Epidermal melanocyte (primary cell): ENCODE results near the gene GABRR2.

Experiments
- DNase-seq: peaks from one replicate; pipeline ENCODE4 v3.0.0; 2011; ENCODE audit warnings: low spot score; ENCODE audit not compliant: insufficient read length

GABRR2 gene

DNA sequence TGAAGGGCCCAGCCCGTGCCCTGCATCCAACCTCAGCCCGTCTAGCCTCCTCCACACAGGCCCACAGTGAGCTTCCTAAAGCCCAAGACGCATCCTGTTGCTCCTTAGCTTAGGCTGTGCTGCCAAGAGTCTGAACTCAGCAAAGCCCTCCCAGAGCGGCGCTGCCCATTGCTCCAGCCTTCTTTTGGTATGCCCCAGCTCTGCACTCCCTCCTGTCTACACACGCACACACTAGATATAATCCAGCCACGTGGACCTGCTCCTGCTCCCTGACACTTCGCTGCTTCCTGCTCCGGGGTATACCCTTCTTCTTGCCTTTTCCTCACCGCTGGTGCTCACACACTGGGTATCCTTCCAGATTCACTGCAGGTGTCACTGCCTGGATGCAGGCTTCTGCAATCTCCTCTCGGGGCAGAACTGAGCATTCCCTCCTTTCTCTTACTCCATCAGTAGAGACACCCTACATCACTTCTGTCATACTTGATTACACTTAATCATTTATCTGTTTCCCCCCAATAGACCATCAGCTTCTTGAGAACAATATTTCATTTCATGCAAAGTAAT, 23.8 kb downstream of the GABRR2 start:
- no peak for DNase-seq

DNA sequence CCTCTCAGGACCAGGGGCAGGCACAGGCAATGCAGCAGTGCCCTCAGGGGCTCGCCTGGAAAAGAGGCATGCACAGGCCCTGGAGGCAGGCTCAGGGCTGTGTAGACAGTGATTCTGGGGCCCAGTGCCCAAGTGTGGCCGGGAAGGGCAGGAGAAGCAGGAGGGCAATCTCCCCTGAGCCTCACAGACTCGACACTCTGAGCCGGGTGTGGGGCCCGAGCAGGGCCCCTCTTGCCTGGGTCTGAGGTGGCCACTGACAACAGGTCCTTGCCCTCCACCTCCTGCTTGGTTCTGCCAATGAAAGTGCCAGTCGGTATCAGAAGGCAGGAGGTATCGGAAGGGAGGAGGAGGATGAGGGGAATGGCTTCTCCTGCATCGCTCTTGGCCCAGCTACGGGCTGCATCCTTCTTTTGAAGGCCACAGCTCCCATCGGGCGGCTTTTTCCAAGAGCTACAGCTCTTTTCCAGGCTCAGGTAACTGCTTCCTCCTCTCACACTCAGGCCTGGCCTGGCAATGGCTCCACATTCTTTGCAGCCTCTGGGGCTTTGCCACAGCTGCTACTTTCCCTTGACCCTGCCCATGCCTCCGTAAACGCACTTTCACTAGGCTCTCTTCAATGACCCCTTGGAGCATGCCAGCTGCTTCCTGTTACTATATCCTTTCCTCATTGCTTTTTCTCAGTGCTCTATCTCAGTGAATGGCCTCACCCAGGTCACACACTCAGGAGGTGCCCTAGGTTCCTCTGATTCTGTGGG, 24.5 kb downstream of the GABRR2 start:
- DNase-seq, result no peak

DNA sequence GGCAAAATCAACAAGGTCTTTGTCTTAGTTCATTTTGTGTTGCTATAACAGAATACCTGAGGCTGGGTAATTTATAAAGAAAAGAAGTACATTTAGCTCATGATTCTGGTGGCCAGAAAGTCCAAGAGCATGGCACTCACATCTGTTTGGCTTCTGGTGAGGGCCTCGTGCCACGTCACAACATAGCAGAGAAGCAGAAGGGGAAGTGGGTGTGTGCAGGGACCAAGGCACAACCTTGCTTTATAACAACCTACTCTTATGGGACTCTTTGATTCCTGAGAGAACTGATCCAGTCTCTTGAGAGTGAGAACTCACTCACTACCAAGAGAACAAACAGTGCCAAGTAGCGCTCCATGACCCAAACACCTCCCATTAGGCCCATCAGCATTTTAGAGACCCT, 25.4 kb downstream of the GABRR2 start:
- no peak for DNase-seq

DNA sequence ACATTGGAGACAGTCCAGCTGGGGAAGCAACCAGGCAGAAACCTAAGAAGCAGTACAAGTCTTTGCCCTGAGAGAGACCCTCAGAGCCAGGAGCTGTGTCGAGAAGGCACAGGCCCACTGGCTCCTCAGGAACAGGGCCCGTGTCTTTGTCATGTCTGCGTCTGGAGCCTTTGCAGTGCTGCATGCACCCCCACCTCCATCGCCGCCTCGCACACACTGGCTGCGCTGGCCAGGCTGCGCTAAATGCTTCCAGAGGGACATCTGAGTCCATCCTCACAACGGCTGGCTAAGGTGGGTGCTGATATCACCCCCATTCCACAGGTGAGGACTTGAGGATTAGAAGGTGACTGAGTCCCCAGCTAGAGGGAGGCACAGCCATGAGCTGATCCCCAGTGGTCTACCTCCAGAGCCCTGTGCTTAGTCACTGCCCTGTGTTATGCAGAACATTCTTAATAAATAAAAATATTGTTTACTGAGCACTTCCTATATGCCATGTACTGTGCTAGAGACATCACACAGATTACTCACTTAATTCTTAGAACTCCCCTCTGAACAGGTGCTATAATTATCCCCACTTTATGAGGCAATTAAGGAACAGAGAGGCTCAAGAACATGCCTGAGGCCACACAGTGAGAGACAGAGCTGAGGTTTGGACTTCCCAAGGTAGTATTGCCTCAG, 27.6 kb downstream of the GABRR2 start:
- no peak for DNase-seq

DNA sequence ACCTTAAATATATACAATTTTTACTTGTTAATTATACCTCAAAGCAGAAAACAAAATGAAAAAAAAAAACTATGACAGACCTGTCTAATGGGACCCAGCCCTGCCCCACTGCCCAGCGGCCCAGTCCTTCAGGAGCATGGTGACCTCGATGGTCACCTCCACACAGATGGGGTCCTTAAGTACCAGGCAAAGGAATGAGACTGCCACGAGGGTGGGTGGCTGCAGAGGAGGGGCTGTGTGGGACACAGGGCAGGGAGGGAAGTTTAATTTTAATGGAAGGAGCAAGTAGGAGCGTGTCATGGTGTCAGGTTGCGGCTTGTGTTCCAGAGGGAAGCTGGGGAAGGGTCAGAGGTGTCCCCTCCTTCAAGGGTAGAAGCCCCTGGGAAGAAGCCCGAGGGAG, 28.6 kb downstream of the GABRR2 start:
- DNase-seq, result no peak

DNA sequence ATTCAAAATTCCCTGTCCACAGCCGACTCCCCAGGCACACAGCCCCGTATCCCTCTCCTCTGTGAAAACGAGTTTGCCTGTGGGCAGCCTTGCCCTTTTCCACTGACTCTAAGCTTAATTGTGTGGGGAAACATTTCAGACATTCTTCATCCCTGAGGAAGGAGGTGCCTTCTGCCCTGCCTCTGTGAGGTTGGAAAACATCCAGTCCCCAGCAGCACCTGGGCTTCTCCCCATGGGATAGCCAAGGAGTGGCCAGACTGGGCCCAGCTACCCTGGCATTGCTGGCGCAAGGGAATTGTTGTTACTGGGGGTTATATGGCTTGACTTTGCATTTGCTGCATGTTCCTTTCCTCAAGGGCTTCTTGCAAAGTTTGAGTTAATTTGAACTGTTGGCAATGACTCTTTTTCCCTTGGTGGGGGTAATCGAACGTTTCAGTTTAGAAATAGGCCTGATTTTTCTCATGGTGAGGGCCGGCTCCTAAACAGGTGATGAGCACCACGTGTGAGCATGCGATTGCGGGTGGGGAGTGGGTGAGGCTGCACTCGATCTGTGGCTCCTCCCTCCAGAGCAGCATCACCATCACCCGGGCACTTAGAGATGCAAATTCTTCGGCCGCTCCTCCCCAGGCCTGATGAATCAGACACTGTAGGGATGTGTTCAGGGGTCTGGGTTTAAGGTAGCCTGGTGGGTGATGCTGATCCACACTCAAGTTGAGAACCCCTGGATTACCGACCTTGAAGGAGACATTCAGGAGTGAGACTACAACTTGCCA, 29.9 kb downstream of the GABRR2 start:
- no peak for DNase-seq

DNA sequence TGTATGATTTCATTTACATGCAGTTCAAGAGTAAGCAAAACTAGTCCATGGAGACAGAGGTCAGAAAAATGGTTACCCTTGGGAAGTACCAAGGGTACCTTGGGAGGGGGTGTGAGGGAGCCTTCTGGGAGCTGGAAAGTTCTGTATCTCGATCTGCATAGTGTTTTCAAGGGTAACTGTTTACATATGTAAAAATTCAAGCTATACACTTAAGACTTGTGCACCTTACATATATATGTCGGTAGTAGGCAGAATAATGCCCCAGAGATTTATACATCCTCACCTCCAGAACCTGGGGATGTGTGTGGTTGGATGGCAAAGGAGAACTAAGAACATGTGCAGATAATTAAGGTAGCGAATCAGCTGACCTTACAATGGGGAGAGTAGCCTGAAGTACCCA, 31.0 kb downstream of the GABRR2 start:
- no peak for DNase-seq

DNA sequence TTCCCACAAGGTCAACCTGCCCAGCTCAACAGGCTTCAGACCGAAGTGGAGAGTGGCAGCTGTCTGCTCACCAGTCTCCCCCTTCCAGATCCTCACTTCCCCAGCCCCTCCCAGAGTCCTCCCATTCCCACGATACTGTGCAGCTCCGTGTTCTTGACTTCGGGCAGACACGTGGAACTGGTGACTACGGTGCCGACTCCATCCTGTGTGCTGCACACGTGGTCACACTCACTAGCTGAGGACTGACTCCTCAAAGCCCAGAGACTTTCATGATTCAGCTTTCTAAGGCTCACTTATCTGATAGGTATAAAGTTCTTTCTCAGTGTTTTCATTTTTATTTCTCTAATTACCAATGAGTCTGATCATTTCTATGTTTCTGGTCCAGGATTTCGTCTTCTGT, 32.4 kb downstream of the GABRR2 start:
- DNase-seq, result no peak

DNA sequence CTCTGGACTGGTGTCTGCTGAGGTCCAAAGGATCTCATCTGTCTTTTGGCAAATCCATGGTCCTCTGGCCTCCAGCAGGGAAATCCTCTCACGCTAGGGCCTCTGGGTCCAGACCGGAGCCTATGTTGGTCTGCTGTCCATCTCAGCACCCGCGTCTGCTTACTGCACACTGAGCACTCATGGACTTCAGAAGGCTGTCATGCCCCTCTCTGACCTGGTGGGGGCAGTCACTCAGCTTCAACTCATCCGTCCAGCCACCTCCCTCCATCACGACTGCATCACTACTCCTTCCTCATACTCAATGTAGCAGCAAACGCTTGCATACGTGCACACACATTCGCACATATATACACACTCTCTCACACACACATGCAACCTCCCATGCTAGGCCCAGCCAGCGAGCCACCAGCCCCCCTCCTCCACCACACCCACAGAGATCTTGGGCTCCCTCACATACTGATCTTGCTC, 33.3 kb downstream of the GABRR2 start:
- no peak for DNase-seq

DNA sequence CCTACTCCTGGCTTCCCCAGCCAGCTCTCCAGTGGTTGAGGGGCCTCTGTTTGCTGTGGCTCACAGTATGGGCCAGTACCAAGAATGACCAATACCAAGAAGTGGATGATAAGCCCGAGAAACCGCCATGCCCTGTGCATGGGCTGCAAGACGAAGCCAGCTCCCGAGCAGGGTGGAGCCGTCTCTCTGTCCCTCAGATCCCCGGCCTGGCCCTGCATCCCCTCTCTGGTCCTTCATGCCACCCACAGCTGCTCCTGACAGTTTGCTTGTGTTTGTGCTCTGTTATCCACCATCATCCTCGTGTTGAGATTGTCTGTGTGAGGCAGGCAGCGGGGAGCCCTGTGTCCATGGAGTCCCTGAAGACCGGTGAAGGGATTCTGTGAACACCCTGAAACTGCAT, 36.1 kb downstream of the GABRR2 start:
- no peak for DNase-seq

DNA sequence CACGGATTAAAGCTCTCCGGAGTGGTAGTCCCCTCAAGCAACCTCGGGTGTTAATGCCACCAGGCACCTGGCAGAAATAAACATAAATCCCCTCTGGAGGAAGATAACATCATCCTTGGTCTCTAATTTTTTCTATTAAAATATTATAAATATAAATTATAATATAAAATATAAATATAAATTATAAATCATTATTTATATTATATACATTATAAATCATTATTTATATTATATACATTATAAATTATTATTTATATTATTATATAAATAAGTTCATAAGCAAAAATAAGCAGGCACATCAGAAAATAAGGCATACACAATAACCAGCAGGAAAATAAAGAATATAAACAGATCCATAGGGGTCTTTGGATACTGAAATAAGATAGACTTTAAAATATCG, 39.2 kb downstream of the GABRR2 start:
- DNase-seq, result no peak

DNA sequence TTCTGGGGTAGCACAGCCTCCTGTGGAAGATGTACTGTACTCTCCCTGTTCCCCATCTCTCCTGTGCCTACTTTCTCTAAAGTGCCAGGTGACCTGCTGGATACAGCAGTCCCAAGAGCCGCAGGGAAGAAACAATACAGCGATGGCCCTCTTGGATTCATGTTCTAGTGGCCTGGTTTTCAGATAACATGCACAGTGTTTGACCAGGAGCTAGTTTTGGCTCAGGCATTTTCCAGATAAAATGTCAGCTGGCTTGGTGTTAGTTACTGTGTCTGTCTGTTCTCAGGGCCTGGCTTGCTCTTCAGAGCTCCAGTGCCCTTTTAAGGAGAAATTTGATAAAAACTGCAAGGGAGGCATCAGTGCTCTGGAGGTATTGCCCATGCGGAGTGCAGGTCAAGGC, 41.3 kb downstream of the GABRR2 start:
- no peak for DNase-seq

DNA sequence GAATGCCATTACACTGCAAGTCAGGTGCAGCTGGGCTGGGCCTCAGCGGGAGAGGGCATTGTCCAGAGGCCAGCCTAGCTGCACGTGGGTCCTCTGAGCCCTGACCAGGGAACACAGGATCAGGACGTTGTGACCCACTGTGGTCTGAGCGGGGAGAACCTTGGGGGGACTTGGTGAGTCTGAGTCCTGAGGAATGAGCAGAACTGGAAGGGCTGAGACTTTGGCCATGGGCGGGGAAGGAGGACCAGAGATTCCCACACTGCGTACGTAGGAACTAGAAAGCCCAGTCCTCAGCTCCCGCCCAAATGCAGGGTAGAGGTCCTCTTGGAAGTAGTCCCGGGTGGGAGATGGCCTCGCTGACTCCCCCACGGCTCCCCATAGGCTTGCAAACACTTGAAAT, 42.5 kb downstream of the GABRR2 start:
- no peak for DNase-seq

DNA sequence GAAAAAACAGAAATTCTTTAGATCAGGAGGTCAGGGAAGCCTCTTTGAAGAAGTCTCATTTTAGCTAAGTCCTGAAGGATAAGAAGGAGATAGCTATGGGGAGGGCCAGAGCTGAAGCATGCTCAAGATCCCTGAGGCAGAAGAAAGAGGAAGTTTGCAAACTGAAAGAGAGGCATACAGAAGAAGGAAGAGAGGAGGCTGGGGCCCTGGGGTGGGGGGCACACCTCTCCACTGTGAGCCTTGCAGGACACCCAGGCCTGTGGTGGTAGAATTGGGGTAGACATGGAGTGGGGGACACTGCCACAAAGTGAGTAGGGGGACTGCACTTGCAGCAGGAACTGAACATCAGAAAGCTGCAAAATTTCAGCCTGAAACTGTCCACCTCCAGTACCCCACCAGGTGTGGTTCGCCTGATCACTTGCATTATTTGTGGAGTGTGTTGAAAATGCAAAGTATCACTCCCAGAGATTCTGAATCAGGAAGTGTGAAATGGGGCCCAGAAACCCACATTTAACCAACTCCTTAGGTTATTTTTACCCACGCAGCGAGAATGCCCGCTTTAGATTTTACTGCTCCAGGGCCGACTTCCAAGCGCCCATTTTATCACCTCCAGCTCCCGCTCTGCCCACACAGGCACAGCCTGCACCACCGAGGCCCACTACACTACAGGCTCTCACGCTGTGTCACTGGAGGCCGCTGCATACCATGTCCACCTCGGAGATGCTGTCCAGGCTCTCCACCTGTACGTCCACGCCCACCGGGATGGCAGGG, 44.0 kb downstream of the GABRR2 start:
- DNase-seq, result no peak

DNA sequence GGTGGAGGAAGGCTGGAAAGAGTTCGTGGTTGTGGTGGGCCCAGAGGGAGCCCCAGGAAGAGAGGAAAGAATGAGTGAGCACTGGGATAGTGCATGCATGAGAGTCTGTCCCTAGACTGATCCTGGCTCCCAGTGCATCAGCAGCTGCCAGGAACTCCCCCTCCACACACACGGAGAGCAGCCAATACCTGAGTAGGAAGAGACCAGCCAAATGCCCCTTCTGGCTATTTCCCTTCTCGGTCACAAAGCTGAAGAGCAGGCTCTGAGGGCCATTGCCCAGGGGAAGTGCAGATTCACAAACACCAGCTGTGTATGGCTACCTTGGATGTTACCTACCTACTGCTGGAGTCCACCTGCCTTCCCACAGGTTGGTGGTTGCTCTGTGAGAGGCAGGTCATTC, 45.1 kb downstream of the GABRR2 start:
- DNase-seq, result no peak

DNA sequence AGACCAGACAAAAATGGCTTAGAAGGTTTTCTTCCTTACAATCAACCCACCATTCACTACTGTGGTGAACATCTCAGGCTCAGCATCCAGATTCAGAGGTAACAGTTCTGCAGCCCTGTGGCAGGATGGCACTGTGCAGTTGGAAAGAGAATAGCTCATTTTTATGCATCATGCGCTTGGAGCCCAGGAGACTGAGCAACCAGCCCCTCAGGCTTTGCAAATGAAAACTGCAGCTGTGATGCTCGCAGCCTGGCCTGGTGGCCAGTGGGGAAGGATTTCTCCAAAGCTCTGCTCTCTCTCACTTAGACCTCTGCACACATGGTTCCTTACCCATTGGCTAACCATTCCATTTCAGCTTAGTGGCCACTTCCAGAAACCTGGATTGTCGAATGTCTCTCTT, 45.8 kb downstream of the GABRR2 start:
- DNase-seq, result no peak

DNA sequence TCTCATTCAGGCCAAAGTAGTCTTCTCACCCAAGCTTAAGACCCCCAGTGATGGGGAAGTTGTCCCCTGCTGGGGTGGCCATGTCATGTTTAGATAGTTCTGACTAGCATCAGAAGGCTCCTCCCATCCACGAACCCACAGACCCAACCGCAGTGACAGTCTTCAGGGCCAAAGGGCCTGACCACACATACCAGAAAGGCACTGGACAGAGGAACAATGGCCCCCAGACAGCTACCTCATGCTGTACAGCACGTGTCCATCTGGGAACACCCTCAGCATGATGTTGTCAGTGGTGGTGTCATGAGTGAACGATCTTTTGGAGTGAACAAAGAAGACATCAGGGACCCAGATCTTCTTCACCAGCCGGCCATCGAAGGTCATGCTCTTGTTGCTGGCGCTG, 46.3 kb downstream of the GABRR2 start:
- no peak for DNase-seq

DNA sequence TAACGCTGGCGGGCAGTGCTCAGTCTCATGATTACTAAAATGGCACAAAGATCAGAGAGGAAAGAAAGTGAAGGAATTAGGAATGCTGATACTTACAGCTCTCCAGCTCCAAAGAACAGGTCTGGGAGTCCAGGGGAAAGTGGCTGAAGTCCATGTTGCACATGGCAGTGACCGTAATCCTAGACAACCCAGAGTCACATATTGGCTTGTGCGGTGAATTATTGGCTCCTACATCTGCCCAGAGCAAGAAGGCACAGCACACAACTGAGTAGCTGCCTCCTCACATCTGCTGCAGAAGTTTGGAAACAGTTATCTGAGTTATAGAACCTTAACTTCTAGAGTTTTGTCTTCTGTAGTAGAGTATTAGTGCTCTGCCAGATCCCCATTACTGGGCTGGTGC, 47.2 kb downstream of the GABRR2 start:
- no peak for DNase-seq

DNA sequence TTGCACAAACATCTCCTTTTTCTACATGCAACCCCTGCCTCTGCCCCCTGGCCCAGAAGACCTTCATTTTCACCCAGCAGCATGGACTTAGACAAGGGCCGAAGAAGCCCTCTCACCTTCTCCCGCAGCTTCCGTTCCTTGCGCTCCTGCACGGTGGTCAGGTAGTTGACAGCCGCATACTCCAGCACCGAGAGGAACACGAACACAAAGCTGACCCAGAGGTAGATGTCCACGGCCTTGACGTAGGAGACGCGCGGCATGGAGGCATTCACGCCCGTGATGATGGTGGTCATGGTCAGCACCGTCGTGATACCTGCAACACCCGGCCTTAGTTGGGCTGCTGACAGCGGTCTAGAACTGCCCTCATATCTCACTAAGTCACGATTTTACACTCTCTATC, 50.8 kb downstream of the GABRR2 start:
- no peak for DNase-seq

DNA sequence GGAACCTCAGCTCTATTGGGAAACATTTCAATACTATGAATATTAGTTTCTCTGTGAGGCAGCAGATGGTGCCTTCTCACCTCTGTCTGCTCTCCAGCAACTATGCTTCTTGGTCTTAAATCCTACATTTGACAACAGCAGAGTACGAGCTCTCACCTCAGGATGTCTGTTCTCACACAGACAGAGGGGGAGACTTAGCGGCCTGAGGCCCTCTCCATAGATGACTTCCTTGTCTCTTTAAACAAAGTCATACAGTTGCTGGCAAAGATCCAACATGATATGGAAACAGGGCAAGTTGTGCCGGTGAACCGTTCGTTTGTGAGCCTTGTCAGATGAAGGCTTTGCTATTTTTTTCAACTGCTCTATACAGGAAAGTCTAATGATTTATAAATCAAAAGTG, 54.3 kb downstream of the GABRR2 start:
- no peak for DNase-seq

DNA sequence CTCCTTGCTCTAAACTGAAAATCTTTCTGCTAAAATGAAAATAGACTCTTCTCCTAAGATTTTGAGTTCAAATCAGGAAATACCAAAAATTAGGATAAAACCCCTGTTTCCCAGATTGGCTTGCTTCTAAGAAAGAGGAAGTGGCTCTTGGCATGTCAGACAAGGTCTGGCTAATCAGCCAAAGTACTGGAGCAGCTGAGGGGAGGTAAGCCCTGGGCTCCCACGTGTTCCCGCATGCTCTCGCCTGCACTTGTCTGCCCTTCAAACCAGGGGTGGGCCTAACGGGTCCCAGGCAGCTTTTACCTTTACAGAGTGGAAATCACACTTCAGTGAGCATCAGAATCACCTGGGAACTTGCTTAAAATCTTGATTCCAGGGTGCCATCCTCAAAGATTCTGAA, 54.8 kb downstream of the GABRR2 start:
- no peak for DNase-seq
